D341Med (cell line): ENCODE data around the gene EVC.

Experiments used
- DNase-seq: peaks from one replicate; pipeline ENCODE4 v3.0.0; 2012; ENCODE audit warnings: low spot score

The EVC gene

DNA sequence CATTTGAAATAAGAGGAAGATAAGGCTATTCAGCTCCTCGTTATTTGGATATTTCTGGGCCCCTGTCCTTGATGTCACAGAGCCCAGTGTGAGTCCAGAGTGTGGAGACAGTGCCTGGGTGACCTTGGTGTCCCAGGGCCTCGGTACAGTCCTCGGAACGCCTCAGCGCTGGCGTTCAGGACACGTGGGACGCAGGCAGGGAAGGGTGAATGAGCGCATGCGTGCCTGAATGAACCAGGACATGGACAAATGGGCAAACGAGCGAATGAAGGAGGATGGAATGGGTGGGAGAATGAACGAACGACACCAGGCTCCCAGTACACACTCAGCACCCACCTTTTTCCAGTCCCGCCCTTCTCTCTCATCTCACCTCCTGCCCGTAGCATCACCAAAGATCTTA is 44.2 kb downstream of the EVC start:
- no peak for DNase-seq

GRCh38 chr4:5755679-5756078 is 44.7 kb downstream of the EVC start:
- DNase-seq, result no peak

DNA sequence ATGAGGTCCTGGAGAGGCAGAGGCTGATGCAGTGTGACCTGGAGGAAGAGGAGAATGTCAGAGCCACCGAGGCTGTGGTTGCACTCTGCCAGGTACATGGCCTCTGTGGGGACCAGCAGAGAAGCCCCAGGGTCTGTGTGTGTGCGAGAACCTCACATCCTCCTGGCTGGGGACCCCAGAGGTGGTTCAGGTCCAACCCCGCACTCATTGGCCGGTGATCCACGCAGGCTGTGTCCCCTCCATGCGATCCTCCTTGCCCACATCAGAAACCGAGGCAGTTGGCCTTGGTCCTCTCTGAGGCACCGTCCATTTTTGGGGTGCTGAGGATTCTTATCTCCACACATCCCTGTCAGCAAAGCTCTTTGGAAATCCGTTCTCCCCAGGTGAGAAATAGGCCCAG is 45.3 kb downstream of the EVC start:
- DNase-seq, result no peak

- DNase-seq, result no peak
Observed at GRCh38 chr4:5757091-5757490, 46.1 kb downstream of the EVC start.

DNA sequence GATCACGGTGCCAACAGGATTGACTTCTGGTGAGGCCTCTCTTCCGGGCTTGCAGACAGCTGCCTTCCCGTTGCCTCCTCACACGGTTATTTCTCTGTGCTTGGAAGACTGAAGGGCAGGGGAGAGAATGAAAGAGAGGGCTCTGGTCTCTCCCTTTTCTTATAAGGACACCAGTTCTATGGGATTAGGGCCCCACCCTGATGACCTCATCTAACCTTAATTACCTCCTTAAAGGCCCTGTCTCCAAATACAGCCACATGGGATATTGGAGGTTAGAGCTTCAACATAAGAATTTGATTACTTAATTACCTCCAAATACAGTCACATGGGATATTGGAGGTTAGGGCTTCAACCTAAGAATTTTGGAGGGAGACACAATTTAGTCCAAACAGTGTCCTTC is 46.5 kb downstream of the EVC start:
- DNase-seq, result no peak

DNA sequence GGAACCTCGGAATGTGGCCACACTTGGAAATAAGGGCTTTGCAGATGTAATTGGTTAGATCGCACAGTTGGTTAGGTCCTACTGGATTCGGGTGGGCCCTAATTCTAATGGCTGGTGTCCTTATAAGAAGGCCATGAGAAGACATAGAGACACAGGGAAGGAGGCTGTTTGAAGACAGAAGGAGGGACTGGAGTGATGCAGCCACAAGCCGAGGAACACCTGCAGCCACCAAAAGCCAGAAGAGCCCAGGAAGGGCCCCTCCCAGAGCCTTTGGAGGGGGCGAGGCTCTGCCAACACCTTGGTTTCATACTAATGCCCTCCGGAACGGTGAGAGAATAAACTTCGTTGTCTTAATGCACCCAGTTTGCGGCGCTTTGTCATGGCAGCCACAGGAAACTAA is 47.0 kb downstream of the EVC start:
- DNase-seq, result no peak

DNA sequence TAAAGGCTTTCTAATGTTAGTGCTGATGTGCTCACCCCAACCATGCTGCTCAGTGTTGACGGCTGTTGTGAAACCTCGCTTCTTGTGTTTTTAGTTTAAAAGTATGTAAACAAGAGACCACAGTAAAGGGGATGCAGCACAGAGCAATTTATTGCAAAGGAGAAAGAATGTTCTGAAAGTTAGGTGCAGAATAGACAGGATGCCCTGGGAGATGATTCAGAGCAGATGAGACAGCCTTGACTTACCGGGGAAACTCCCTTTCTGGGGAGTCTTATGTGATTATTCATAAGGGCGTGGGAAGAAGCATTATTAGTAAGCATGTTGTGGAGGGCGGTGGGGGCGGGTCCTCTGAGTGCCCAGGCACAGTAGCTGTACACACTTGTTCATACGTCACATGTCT is 47.7 kb downstream of the EVC start:
- no peak for DNase-seq

DNA sequence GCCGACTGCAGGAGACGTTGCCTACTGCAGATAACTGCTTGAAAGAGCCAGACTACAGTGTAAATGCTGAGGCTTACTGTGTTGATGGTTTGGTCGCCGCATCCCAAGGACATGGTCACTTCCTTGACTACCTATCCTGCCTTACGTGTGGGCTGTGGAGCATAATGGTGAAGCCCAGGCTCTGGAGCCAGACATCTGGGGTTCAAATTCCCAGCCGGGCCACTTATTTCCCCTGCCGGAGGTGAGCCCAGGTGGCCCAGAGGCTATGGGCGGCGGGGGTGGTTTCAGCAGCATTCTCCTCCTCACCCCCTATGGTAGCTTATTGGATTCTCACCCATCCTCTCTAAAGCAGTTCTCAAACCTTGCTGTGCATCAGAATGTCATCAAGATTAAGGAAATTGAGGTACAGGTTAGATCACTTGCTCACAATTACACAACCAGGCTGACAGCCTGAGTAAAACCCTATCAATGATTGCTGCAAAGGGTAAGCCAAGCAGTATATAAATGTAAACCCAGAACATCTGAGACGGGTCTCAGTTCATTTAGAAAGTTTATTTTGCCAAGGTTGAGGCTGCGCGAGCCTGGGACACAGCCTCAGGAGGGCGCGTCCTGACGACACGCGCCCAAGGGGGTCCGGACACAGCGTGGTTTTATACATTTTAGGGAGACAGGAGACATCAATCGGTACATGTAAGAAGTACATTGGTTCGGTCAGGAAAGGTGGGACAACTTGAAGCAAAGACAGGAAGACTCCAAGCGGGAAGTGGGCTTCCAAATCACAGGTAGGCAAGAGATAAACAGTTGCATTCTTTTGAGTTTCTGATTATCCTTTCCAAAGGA is 48.5 kb downstream of the EVC start:
- no peak for DNase-seq

DNA sequence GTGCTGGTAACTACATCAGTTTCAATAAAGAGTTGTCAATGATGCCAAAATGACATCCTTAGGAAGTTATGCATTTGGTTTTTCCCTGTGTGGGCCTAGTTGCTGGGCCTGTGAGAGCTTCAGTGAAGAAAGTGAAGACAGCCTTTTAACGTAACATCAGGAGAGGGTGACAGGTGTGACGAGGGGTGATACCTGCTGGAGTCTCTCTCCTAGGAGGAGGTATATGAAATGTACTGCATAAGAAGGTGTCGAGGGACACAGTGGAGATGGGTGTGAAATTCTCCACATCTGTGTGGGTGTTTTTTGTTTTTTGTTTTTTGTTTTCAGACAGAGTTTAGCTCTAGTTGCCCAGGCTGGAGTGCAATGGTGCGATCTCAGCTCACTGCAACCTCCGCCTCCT is 49.2 kb downstream of the EVC start:
- no peak for DNase-seq

GRCh38 chr4:5760936-5761480 is 50.0 kb downstream of the EVC start:
- DNase-seq, result no peak

- no peak for DNase-seq
Observed at GRCh38 chr4:5770051-5770450, 59.0 kb downstream of the EVC start.

- no peak for DNase-seq
Observed at GRCh38 chr4:5772528-5773270, 61.7 kb downstream of the EVC start.

DNA sequence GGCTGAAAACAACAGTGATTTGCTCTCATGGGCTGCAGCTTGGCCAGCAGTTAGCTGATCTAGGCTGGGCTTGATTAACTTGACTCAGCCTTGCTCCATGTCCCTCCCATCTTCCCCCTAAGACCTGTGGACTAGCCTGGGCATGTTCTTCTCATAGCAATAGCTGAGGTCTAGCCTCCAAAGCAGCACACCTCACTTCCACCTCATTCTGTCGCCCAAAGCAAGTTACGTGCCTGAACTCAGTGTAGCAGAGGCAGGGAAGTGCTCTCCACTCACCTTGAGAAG is 62.2 kb downstream of the EVC start:
- DNase-seq, result no peak

DNA sequence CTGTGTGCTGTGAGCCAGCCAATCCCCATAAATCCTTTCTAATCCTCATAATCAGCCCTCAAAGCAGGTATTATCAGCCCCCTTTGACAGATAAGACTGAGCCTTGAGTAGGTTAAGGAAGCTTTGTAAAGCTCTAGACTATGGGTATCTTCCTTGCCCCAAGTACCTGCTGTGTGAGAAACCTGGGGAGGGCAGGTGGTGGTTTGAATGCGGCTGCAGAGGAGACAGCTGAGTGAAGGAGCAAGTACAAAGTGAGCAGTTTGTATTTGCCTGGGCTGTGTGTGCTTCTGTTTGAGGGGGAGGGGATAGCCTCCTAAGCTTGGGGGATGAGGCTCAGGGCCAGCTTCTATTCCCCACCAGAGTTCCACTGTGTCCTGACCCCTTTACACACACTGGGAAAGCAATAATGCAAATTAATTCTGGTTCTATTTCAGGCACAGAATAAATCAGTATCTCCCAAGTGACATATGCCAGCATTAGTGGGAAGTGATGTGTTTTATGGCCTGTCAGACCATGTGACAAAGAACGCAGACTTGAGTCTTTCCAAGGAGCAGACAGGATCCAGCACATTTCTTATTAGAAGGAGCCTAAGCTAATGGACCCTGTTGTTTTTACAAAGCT is 63.5 kb downstream of the EVC start:
- DNase-seq, result no peak

GRCh38 chr4:5776510-5776909 is 65.5 kb downstream of the EVC start:
- no peak for DNase-seq

DNA sequence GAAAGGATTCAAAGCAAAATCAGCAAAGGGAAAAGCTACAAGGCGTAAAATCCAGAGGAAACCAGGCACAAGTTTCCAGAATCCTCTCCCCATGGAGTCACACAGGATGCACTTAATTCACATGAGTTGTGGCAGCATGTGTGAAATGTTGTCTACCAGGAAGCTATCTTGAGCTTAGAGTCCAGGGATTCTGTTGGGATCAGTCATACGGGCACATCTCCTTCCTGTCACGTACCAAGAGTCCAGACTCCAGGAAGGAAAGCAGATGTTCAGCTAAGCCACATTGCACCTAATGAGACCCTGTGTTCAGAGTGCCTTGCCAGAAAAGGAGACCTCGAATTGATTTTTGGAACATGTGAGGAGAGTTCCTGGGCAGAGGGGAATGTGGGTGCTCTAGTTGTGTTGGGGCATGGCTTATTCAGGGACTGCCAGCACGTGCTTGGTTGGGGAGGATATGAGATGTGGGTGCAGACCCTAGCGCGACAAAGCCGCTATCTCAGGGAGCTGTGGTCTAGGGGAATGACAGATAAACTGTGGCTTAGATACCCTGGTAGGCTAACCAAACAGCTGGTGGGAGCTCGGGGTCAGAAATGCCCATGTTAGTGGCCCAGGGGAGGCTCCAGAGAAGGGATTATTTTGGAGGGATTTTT is 70.0 kb downstream of the EVC start:
- DNase-seq, result no peak

DNA sequence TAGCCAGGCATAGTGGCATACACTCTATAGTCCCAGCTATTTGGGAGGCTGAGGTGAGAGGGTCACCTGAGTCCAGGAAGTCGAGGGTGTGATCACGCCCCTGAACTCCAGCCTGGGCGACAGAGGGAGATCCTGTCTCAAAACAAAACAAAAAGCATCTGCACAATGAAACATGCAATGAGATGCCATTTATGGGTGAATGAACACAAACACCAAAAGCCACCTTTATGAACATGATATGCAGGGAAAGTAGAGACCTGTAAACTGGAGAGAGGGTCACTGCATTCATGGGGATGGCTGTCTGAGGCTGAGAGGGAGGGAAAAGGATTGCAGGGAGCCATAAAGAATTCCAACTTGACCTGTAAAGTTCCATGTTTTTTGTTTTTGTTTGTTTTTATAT is 70.7 kb downstream of the EVC start:
- no peak for DNase-seq

GRCh38 chr4:5782829-5783476 is 72.0 kb downstream of the EVC start:
- no peak for DNase-seq

- DNase-seq, result no peak
Observed at GRCh38 chr4:5783486-5783885, 72.5 kb downstream of the EVC start.

DNA sequence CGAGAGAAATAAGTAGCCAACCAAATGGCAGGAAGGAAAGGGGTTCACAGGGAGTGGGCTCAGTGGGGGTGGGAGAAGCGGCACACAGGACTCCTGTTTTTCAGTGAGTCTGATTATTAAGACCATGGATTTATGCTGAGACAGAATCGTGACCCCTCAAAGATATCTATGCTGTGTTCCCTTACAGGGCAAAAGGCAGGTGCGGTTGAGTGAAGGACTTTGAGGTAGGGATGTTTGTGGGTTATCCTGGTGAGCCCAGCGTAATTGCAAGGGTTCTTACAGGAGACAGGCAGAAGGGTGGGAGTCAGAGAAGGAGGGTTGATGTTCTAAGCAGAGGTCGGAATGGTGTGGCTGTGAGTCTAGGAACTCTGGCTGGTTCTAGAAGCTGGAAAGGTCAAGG is 73.0 kb downstream of the EVC start:
- DNase-seq, result no peak

- DNase-seq, result no peak
Observed at GRCh38 chr4:5784960-5785611, 74.1 kb downstream of the EVC start.
